Smooth muscle cell (in vitro differentiated cells): Measurements from ENCODE around the gene HEATR5A. TPM values are rescaled to one million over a fixed set of nuclear protein-coding genes. Genes with fewer than 3 reads are reported as not detected.

Experiments
- DNase-seq: peaks from one replicate; lab custom pipeline; 2025; ENCODE audit not compliant: unreplicated experiment; lab: John Stamatoyannopoulos, UW
- H2AFZ ChIP-seq: fragments of 200-600 bp; sonication (generic); 2 replicates; pipeline ENCODE4 v1.6.0; 2016; ENCODE audit warnings: antibody characterized with exemption, low read depth, mild to moderate bottlenecking
- H3F3A ChIP-seq: fragments of 200-600 bp; sonication (generic); 2 replicates; pipeline ENCODE4 v1.6.0; 2017; ENCODE audit warnings: antibody characterized with exemption, low read depth
- H3K27ac ChIP-seq: fragments of 200-600 bp; sonication (generic); 2 replicates; pipeline ENCODE4 v1.5.1; 2016; ENCODE audit warnings: low read depth, mild to moderate bottlenecking
- H3K27me3 ChIP-seq: fragments of 200-600 bp; sonication (generic); 2 replicates; pipeline ENCODE4 v1.6.1; 2016; ENCODE audit warnings: low read depth, mild to moderate bottlenecking
- H3K36me3 ChIP-seq: fragments of 200-600 bp; sonication (generic); 2 replicates; pipeline ENCODE4 v1.5.1; 2016; ENCODE audit warnings: low read depth
- H3K4me1 ChIP-seq: fragments of 200-600 bp; sonication (generic); 2 replicates; pipeline ENCODE4 v1.5.1; 2016; ENCODE audit warnings: low read depth
- H3K4me2 ChIP-seq: fragments of 200-600 bp; sonication (generic); 2 replicates; pipeline ENCODE4 v1.6.0; 2016; ENCODE audit warnings: mild to moderate bottlenecking
- H3K4me3 ChIP-seq: fragments of 200-600 bp; sonication (generic); 2 replicates; pipeline ENCODE4 v1.5.1; 2016; ENCODE audit warnings: mild to moderate bottlenecking
- H3K79me2 ChIP-seq: fragments of 200-600 bp; sonication (generic); 2 replicates; pipeline ENCODE4 v1.6.0; 2016; ENCODE audit warnings: low read depth, mild to moderate bottlenecking
- H3K9ac ChIP-seq: fragments of 200-600 bp; sonication (generic); 2 replicates; pipeline ENCODE4 v1.6.0; 2016; ENCODE audit warnings: low read depth
- H3K9me3 ChIP-seq: fragments of 200-600 bp; sonication (generic); replicated peaks from 2 replicates; pipeline ENCODE4 v1.5.1; 2016; ENCODE audit warnings: low read depth
- H4K20me1 ChIP-seq: fragments of 200-600 bp; sonication (generic); 2 replicates; pipeline ENCODE4 v1.6.0; 2016; ENCODE audit warnings: low read depth
- CTCF ChIP-seq: fragments of 200-600 bp; sonication (generic); IDR thresholded peaks from 2 replicates; pipeline ENCODE4 v1.5.1; 2017; ENCODE audit warnings: borderline replicate concordance, mild to moderate bottlenecking, antibody characterized with exemption; ENCODE audit not compliant: insufficient read depth, poor library complexity, severe bottlenecking
- WGBS: methylation state at CpG from one replicate; pipeline ENCODE4 v1.1.7; 2016; ENCODE audit warnings: low lambda C conversion rate; 5-methylcytosine and 5-hydroxymethylcytosine counted together
- polyA plus RNA-seq: library from polyadenylated mRNA; unstranded; fragments of >200 nt; fragmentation: Nextera tagmentation; extraction: Ambion mirVana; gene quantifications from 2 replicates; pipeline ENCODE4 v1.2.1, GENCODE V29; 2016
- total RNA-seq: library from RNA; depleted of rRNA; stranded (reverse); fragments of >200 nt; gene quantifications from 2 replicates; pipeline ENCODE4 v1.2.3, GENCODE V29; 2014

The HEATR5A gene
- total and polyA plus RNA-seq, 2 experiments from 2014 or later, result 28.5 to 49.8 TPM

DNA sequence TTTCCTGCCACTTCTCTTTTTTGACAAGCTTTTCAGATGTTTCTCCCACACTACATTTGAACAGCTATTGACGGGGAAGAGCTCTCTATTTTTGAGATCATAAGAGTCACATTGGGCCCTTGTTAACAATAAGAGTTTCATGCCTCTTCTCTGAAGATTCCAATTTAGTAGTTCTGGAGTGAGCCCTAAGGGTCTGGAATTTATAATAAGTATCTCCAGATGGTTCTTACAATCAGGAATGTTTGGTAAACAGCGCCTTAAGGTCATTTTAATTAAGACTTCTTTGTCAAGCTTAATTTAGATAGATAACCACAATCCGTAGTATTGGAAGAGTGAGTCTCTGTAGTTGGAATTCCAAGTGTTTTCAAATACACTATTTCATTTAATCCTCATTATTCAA is 152.1 kb downstream of the HEATR5A start:
- Histone ChIP-seq H3K27ac (no peak overlapping the region), H3F3A (no peaks in the 10 kb centered on the region), H4K20me1 (no peaks in the 10 kb centered on the region), H3K4me2 (no peak overlapping the region), H3K27me3 (no peaks in the 10 kb centered on the region), H3K9me3 (no peaks in the 10 kb centered on the region), H3K9ac (no peak overlapping the region), H2AFZ (no peak overlapping the region), H3K4me1 (no peaks in the 10 kb centered on the region), H3K36me3 (no peaks in the 10 kb centered on the region), H3K79me2 (no peaks in the 10 kb centered on the region), H3K4me3 (no peak overlapping the region)
- no peak for TF ChIP-seq CTCF
- no peak for DNase-seq
- WGBS, result 88% methylated on average over 3 of the region's 3 CpGs

DNA sequence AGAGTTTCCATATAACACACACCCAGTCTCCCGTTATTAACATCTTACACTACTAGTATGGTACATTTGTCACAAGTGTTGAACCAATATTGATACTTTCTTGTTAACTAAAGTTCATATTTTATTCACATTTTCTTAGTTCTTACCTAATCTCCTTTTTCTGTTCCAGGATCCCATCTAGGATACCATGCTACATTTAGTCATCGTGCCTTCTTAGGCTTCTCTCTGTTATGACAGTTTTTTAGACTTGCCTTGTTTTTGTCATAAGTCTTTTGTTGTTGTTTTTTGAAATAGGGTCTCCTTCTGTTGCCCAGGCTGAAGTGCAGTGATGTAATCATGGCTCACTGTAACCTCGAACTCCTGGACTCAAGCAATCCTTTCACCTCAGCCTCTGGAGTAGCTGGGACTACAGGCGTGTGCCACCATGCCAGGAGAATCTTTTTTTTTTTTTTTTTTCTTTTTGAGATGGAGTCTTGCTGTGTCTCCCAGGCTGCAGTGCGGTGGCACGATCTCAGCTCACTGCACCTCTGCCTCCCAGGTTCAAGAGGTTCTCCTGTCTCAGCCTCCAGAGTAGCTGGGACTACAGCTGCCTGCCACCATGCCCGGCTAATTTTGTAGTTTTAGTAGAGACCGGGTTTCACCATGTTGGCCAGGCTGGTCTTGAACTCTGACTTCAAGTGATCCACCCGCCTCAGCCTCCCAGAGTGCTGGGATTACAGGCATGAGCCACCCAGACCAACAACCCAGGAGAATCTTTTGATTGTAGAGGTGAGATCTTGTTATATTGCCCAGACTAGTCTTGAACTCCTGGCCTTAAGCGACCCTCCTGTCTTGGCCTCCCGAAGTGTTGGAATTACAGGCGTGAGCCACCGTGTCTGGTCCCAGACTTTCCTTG is 153.7 kb downstream of the HEATR5A start:
- Histone ChIP-seq H3F3A (no peaks in the 10 kb centered on the region), H3K4me1 (no peaks in the 10 kb centered on the region), H3K27ac (no peak overlapping the region), H3K27me3 (no peaks in the 10 kb centered on the region), H3K36me3 (no peaks in the 10 kb centered on the region), H3K4me3 (no peak overlapping the region), H3K4me2 (no peak overlapping the region), H4K20me1 (no peaks in the 10 kb centered on the region), H3K9me3 (no peaks in the 10 kb centered on the region), H2AFZ (no peak overlapping the region), H3K9ac (no peak overlapping the region), H3K79me2 (no peaks in the 10 kb centered on the region)
- no peak for TF ChIP-seq CTCF
- DNase-seq, result no peak
- 96% methylated on average over 13 of the region's 13 CpGs for WGBS

- Histone ChIP-seq H3K4me1 (no peaks in the 10 kb centered on the region), H3F3A (no peaks in the 10 kb centered on the region), H3K79me2 (no peaks in the 10 kb centered on the region), H4K20me1 (no peaks in the 10 kb centered on the region), H2AFZ (no peak overlapping the region), H3K9ac (no peak overlapping the region), H3K4me3 (no peak overlapping the region), H3K9me3 (no peaks in the 10 kb centered on the region), H3K4me2 (no peak overlapping the region), H3K27me3 (no peaks in the 10 kb centered on the region), H3K27ac (no peak overlapping the region), H3K36me3 (no peaks in the 10 kb centered on the region)
- no peak for TF ChIP-seq CTCF
- no peak for DNase-seq
- 72% methylated on average over 8 of the region's 8 CpGs for WGBS
Observed at GRCh38 chr14:31265701-31266398, 154.5 kb downstream of the HEATR5A start.
